Activated CD8-positive, alpha-beta memory T cell treated with anti-CD3 and anti-CD28 coated beads, Interleukin-2, amount 10 ng/mL, durations not matched to agents 7 days and 5 days (primary cell): Measurements from ENCODE around the gene NEXMIF. TPM values are rescaled to one million over a fixed set of nuclear protein-coding genes. Genes with fewer than 3 reads are reported as not detected.
A peak's percentile ranks its signal among the peaks of the same experiment; 100 is the strongest.
"Not testable (repeated sequence)": the region's sequence is repeated elsewhere in the genome, so short reads cannot be mapped to it uniquely, and the experiment has no call there.

Source experiments
- ATAC-seq: fragments of 150-1000 bp; cut with Tn5 transposase; one replicate; pipeline ENCODE4 v1.10.0; 2021; ENCODE audit warnings: moderate library complexity
- CTCF ChIA-PET: fragments of 350-600 bp; sonication (Branson Sonifier 250); formaldehyde crosslinking; loops from one replicate; lab custom pipeline; 2021; ENCODE audit warnings: antibody characterized with exemption; lab: Charles Lee
- DNase-seq: peaks from one replicate; pipeline ENCODE4 v3.0.0-alpha.2; 2020
- H3K27ac Mint-ChIP-seq: one replicate; pipeline ENCODE4 v1.8.0; 2021; ENCODE audit warnings: mild to moderate bottlenecking, mixed read lengths
- H3K27me3 Mint-ChIP-seq: one replicate; pipeline ENCODE4 v1.8.0; 2021; ENCODE audit warnings: mixed read lengths
- H3K36me3 Mint-ChIP-seq: one replicate; pipeline ENCODE4 v1.8.0; 2021; ENCODE audit warnings: mild to moderate bottlenecking, mixed read lengths
- H3K4me1 Mint-ChIP-seq: one replicate; pipeline ENCODE4 v1.8.0; 2021; ENCODE audit warnings: mixed read lengths
- H3K4me3 Mint-ChIP-seq: one replicate; pipeline ENCODE4 v1.8.0; 2021; ENCODE audit warnings: mild to moderate bottlenecking, moderate library complexity, mixed read lengths
- H3K9me3 Mint-ChIP-seq: one replicate; pipeline ENCODE4 v1.8.0; 2022; ENCODE audit warnings: low read depth, mixed read lengths
- total RNA-seq, 2 experiments: library from RNA; stranded (reverse); gene quantifications; one replicate each; pipeline ENCODE4 v1.2.3, GENCODE V29; 2021

The NEXMIF gene
- total RNA-seq: under 1 TPM; 0.05 to 0.06 TPM

GRCh38 chrX:74925225-74926088 lies at the start of gene NEXMIF:
TSS of gene NEXMIF (minus strand) at chrX:74925452.
- peaks cover 10% of the 10 kb centered on the region for H3K4me1 Mint-ChIP-seq
- H3K36me3 Mint-ChIP-seq: no peaks in the 10 kb centered on the region
- H3K27me3 Mint-ChIP-seq: peaks cover 35% of the 10 kb centered on the region
- H3K4me3 Mint-ChIP-seq: peak within 1 kb of the TSS; percentile 63
- ATAC-seq (peak; percentile 72), DNase-seq (peak; percentile 42)
- H3K27ac Mint-ChIP-seq: no peak within 1 kb of the TSS
- H3K9me3 Mint-ChIP-seq: no peaks in the 10 kb centered on the region
- CTCF ChIA-PET: no interaction called here

- DNase-seq, H3K9me3 Mint-ChIP-seq, H3K4me1 Mint-ChIP-seq, H3K27ac Mint-ChIP-seq, H3K4me3 Mint-ChIP-seq, ATAC-seq, H3K27me3 Mint-ChIP-seq, H3K36me3 Mint-ChIP-seq, CTCF ChIA-PET: not testable (repeated sequence)
Measured at GRCh38 chrX:74961962-74962361, 36.7 kb upstream of the NEXMIF start.

GRCh38 chrX:74949717-74950116 lies 24.5 kb upstream of the NEXMIF start:
- ATAC-seq (no peak), DNase-seq (no peak)
- H3K27me3 Mint-ChIP-seq: no peaks in the 10 kb centered on the region
- H3K4me1 Mint-ChIP-seq: no peaks in the 10 kb centered on the region
- H3K4me3 Mint-ChIP-seq: no peak overlapping the region
- no peaks in the 10 kb centered on the region for H3K9me3 Mint-ChIP-seq
- no peak overlapping the region for H3K27ac Mint-ChIP-seq
- CTCF ChIA-PET: no interaction called here
- no peaks in the 10 kb centered on the region for H3K36me3 Mint-ChIP-seq

- H3K9me3 Mint-ChIP-seq: no peaks in the 10 kb centered on the region
- CTCF ChIA-PET: no interaction called here
- H3K4me1 Mint-ChIP-seq: no peaks in the 10 kb centered on the region
- H3K27me3 Mint-ChIP-seq: no peaks in the 10 kb centered on the region
- no peak for DNase-seq
- no peak for ATAC-seq
- no peaks in the 10 kb centered on the region for H3K36me3 Mint-ChIP-seq
- no peak overlapping the region for H3K27ac Mint-ChIP-seq
- H3K4me3 Mint-ChIP-seq: no peak overlapping the region
Measured at GRCh38 chrX:74940414-74940813, 15.2 kb upstream of the NEXMIF start.

- Mint-ChIP-seq H3K27ac (no peak overlapping the region), H3K27me3 (peaks cover 8% of the 10 kb centered on the region), H3K36me3 (no peaks in the 10 kb centered on the region), H3K9me3 (no peaks in the 10 kb centered on the region), H3K4me1 (no peaks in the 10 kb centered on the region), H3K4me3 (no peak overlapping the region)
- CTCF ChIA-PET: no interaction called here
- DNase-seq (no peak), ATAC-seq (no peak)
Measured at GRCh38 chrX:74931214-74931613, 6.0 kb upstream of the NEXMIF start.

- ATAC-seq (peak; percentile 72), DNase-seq (peak; percentile 41)
- peaks cover 35% of the 10 kb centered on the region for H3K27me3 Mint-ChIP-seq
- no peaks in the 10 kb centered on the region for H3K36me3 Mint-ChIP-seq
- peaks cover 10% of the 10 kb centered on the region for H3K4me1 Mint-ChIP-seq
- H3K27ac Mint-ChIP-seq: no peak overlapping the region
- CTCF ChIA-PET: no interaction called here
- peak overlapping the region; percentile 63 for H3K4me3 Mint-ChIP-seq
- H3K9me3 Mint-ChIP-seq: no peaks in the 10 kb centered on the region
Measured at GRCh38 chrX:74924449-74925224, 615 bp downstream of the NEXMIF start.

GRCh38 chrX:74923942-74924448 lies 1.3 kb downstream of the NEXMIF start:
- no peaks in the 10 kb centered on the region for H3K9me3 Mint-ChIP-seq
- H3K27ac Mint-ChIP-seq: no peak overlapping the region
- ATAC-seq (no peak), DNase-seq (no peak)
- CTCF ChIA-PET: no interaction called here
- no peak overlapping the region for H3K4me3 Mint-ChIP-seq
- peaks cover 35% of the 10 kb centered on the region for H3K27me3 Mint-ChIP-seq
- H3K4me1 Mint-ChIP-seq: peaks cover 10% of the 10 kb centered on the region
- no peaks in the 10 kb centered on the region for H3K36me3 Mint-ChIP-seq

GRCh38 chrX:74922922-74923543 lies 2.2 kb downstream of the NEXMIF start:
- CTCF ChIA-PET: no interaction called here
- Mint-ChIP-seq H3K4me1 (peaks cover 10% of the 10 kb centered on the region), H3K27ac (no peak overlapping the region), H3K36me3 (no peaks in the 10 kb centered on the region), H3K27me3 (peaks cover 35% of the 10 kb centered on the region), H3K9me3 (no peaks in the 10 kb centered on the region), H3K4me3 (no peak overlapping the region)
- ATAC-seq (no peak), DNase-seq (no peak)

GRCh38 chrX:74911494-74911893 lies 13.8 kb downstream of the NEXMIF start:
- no peaks in the 10 kb centered on the region for H3K36me3 Mint-ChIP-seq
- H3K27me3 Mint-ChIP-seq: no peaks in the 10 kb centered on the region
- ATAC-seq: no peak
- no peaks in the 10 kb centered on the region for H3K9me3 Mint-ChIP-seq
- H3K4me1 Mint-ChIP-seq: no peaks in the 10 kb centered on the region
- CTCF ChIA-PET: no interaction called here
- no peak for DNase-seq
- H3K27ac Mint-ChIP-seq: no peak overlapping the region
- H3K4me3 Mint-ChIP-seq: no peak overlapping the region

GRCh38 chrX:74906417-74906816 lies 18.8 kb downstream of the NEXMIF start:
- ATAC-seq (no peak), DNase-seq (no peak)
- no peaks in the 10 kb centered on the region for H3K36me3 Mint-ChIP-seq
- CTCF ChIA-PET: no interaction called here
- no peaks in the 10 kb centered on the region for H3K4me1 Mint-ChIP-seq
- no peaks in the 10 kb centered on the region for H3K27me3 Mint-ChIP-seq
- H3K4me3 Mint-ChIP-seq: no peak overlapping the region
- no peak overlapping the region for H3K27ac Mint-ChIP-seq
- H3K9me3 Mint-ChIP-seq: no peaks in the 10 kb centered on the region

- Mint-ChIP-seq H3K4me1 (no peaks in the 10 kb centered on the region), H3K4me3 (no peak overlapping the region), H3K9me3 (no peaks in the 10 kb centered on the region), H3K36me3 (no peaks in the 10 kb centered on the region), H3K27me3 (no peaks in the 10 kb centered on the region), H3K27ac (no peak overlapping the region)
- no peak for ATAC-seq
- DNase-seq: no peak
- CTCF ChIA-PET: no interaction called here
Measured at GRCh38 chrX:74902806-74903205, 22.4 kb downstream of the NEXMIF start.

GRCh38 chrX:74892561-74892960 lies 32.7 kb downstream of the NEXMIF start:
- DNase-seq: no peak
- no peaks in the 10 kb centered on the region for H3K36me3 Mint-ChIP-seq

GRCh38 chrX:74890676-74891430 lies 34.4 kb downstream of the NEXMIF start:
- no peaks in the 10 kb centered on the region for H3K27me3 Mint-ChIP-seq
- H3K9me3 Mint-ChIP-seq: no peaks in the 10 kb centered on the region
- DNase-seq: no peak
- ATAC-seq: no peak
- H3K27ac Mint-ChIP-seq: no peak overlapping the region
- no peaks in the 10 kb centered on the region for H3K4me1 Mint-ChIP-seq
- CTCF ChIA-PET: no interaction called here
- no peaks in the 10 kb centered on the region for H3K36me3 Mint-ChIP-seq
- H3K4me3 Mint-ChIP-seq: no peak overlapping the region

More at GRCh38 chrX:74892561-74892960, 32.7 kb downstream of the NEXMIF start:
- no peaks in the 10 kb centered on the region for H3K27me3 Mint-ChIP-seq
- ATAC-seq: no peak
- H3K27ac Mint-ChIP-seq: no peak overlapping the region
- no peaks in the 10 kb centered on the region for H3K9me3 Mint-ChIP-seq
- CTCF ChIA-PET: no interaction called here
- H3K4me1 Mint-ChIP-seq: no peaks in the 10 kb centered on the region
- no peak overlapping the region for H3K4me3 Mint-ChIP-seq
